Liver (tissue), 9 donors: ENCODE data around the gene SYS1. TPM values are rescaled to one million over a fixed set of nuclear protein-coding genes. Genes with fewer than 3 reads are reported as not detected.

Source experiments
- DNase-seq: peaks from one replicate; pipeline ENCODE4 v3.0.0-alpha.2; 2017; ENCODE audit warnings: low spot score
- H3K27ac ChIP-seq, 2 donors: one replicate each; pipeline ENCODE4 v1.7.0; 2013; ENCODE audit warnings: inconsistent platforms in 2 of 2, low read length in 2 of 2, control low read depth in 1 of 2, low read depth in 1 of 2, mild to moderate bottlenecking in 1 of 2
- H3K27me3 ChIP-seq, 4 donors: one replicate each; pipeline versions ENCODE4 v1.6.1 to v1.7.0; 2013; ENCODE audit warnings: low read length in 3 of 4, inconsistent platforms in 1 of 4, mild to moderate bottlenecking in 1 of 4, moderate library complexity in 1 of 4; ENCODE audit not compliant: control insufficient read depth in 4 of 4, insufficient read depth in 4 of 4
- H3K36me3 ChIP-seq, 4 donors: one replicate each; pipeline versions ENCODE4 v1.6.1 to v1.7.0; 2013; ENCODE audit warnings: low read length in 3 of 4, mild to moderate bottlenecking in 3 of 4, low read depth in 1 of 4, moderate library complexity in 1 of 4; ENCODE audit not compliant: control insufficient read depth in 4 of 4, insufficient read depth in 3 of 4
- H3K4me1 ChIP-seq, 4 donors: one replicate each; pipeline versions ENCODE4 v1.6.1 to v1.7.0; 2013; ENCODE audit warnings: low read length in 3 of 4, mild to moderate bottlenecking in 3 of 4, moderate library complexity in 1 of 4; ENCODE audit not compliant: control insufficient read depth in 4 of 4, insufficient read depth in 4 of 4
- H3K4me3 ChIP-seq, 3 donors: one replicate each; pipeline versions ENCODE4 v1.6.1 to v1.7.0; 2013; ENCODE audit warnings: low read length in 3 of 3, control low read depth in 1 of 3, low read depth in 1 of 3, mild to moderate bottlenecking in 1 of 3
- H3K9ac ChIP-seq, 2 donors: one replicate each; pipeline ENCODE4 v1.7.0; 2013; ENCODE audit warnings: low read length in 2 of 2, mild to moderate bottlenecking in 2 of 2, moderate library complexity in 2 of 2, control low read depth in 1 of 2, low read depth in 1 of 2
- H3K9me3 ChIP-seq, 4 donors: one replicate each; pipeline versions ENCODE4 v1.6.1 to v1.7.0; 2013; ENCODE audit warnings: low read length in 3 of 4; ENCODE audit not compliant: control insufficient read depth in 4 of 4
- EGR1 ChIP-seq, 2 donors: IDR thresholded peaks; 2 replicates each; pipeline ENCODE4 v1.6.1; 2016 to 2018; ENCODE audit warnings: antibody characterized with exemption in 2 of 2, low read depth in 2 of 2
- FOXA1 ChIP-seq: IDR thresholded peaks from 2 replicates; pipeline ENCODE4 v1.6.1; 2016; ENCODE audit warnings: antibody characterized with exemption
- FOXA2 ChIP-seq: IDR thresholded peaks from 2 replicates; pipeline ENCODE4 v1.6.1; 2016; ENCODE audit warnings: antibody characterized with exemption
- GABPA ChIP-seq, 2 donors: IDR thresholded peaks in 1 of 2; conservative IDR thresholded peaks in 1 of 2; 2 replicates each; pipeline ENCODE4 v1.6.1; 2016; ENCODE audit warnings: antibody characterized with exemption in 2 of 2, mild to moderate bottlenecking in 1 of 2, moderate library complexity in 1 of 2
- HNF4A ChIP-seq, 2 donors: conservative IDR thresholded peaks; 2 replicates each; pipeline ENCODE4 v1.6.1; 2016; ENCODE audit warnings: antibody characterized with exemption in 2 of 2, mild to moderate bottlenecking in 2 of 2
- HNF4G ChIP-seq: IDR thresholded peaks from 2 replicates; pipeline ENCODE4 v1.6.1; 2016; ENCODE audit warnings: antibody characterized with exemption
- JUND ChIP-seq, 2 donors: IDR thresholded peaks; 2 replicates each; pipeline ENCODE4 v1.6.1; 2016; ENCODE audit warnings: antibody characterized with exemption in 2 of 2
- NR2F2 ChIP-seq: IDR thresholded peaks from 2 replicates; pipeline ENCODE4 v1.6.1; 2016; ENCODE audit warnings: antibody characterized with exemption
- RAD21 ChIP-seq, 2 donors: IDR thresholded peaks; 2 replicates each; pipeline ENCODE4 v1.6.1; 2016; ENCODE audit warnings: antibody characterized with exemption in 2 of 2, mild to moderate bottlenecking in 2 of 2
- RXRA ChIP-seq, 2 donors: IDR thresholded peaks; 2 replicates each; pipeline ENCODE4 v1.6.1; 2017 to 2018; ENCODE audit warnings: antibody characterized with exemption in 2 of 2, mild to moderate bottlenecking in 1 of 2
- SP1 ChIP-seq: IDR thresholded peaks from 2 replicates; pipeline ENCODE4 v1.6.1; 2018; ENCODE audit warnings: antibody characterized with exemption, mild to moderate bottlenecking
- TAF1 ChIP-seq: conservative IDR thresholded peaks from 2 replicates; pipeline ENCODE4 v1.6.1; 2016; ENCODE audit warnings: antibody characterized with exemption, mild to moderate bottlenecking
- YY1 ChIP-seq: IDR thresholded peaks from 2 replicates; pipeline ENCODE4 v1.6.1; 2016; ENCODE audit warnings: antibody characterized with exemption, mild to moderate bottlenecking
- WGBS: extraction: QIAGEN DNeasy Blood & Tissue Kit; methylation state at CpG from one replicate; pipeline ENCODE4 v1.1.7; 2013; 5-methylcytosine and 5-hydroxymethylcytosine counted together
- polyA plus RNA-seq, 2 donors: library from polyadenylated mRNA; stranded (reverse) in 1 of 2; unstranded in 1 of 2; fragments of 200-250 nt in 1 of 2; fragments of >200 nt in 1 of 2; fragmentation: Nextera tagmentation in 1 of 2; extraction: Ambion mirVana in 1 of 2; gene quantifications; one replicate each; pipeline versions ENCODE4 v1.2.1 to v1.2.3, GENCODE V29; 2013 to 2015
- total RNA-seq, 2 donors: library from RNA; depleted of rRNA; stranded (reverse); fragments of >200 nt; gene quantifications; one replicate each; pipeline ENCODE4 v1.2.3, GENCODE V29; 2014
- TF ChIP-seq, protein P1 (sequence below): IDR thresholded peaks from 2 replicates; pipeline ENCODE4 v1.6.1; 2016; ENCODE audit warnings: antibody characterized with exemption
- TF ChIP-seq, protein P2 (sequence below): IDR thresholded peaks from 2 replicates; pipeline ENCODE4 v1.6.1; 2016; ENCODE audit warnings: antibody characterized with exemption, mild to moderate bottlenecking
- TF ChIP-seq, protein P3 (sequence below): IDR thresholded peaks from 2 replicates; pipeline ENCODE4 v1.6.1; 2016; ENCODE audit warnings: antibody characterized with exemption
- TF ChIP-seq, protein P4 (sequence below): IDR thresholded peaks from 2 replicates; pipeline ENCODE4 v1.6.1; 2016; ENCODE audit warnings: antibody characterized with exemption
- TF ChIP-seq, protein P5 (sequence below): fragments of 150-350 bp; IDR thresholded peaks from 2 replicates; pipeline ENCODE4 v1.5.1; 2017; ENCODE audit warnings: improper control_type of control experiment, low read depth, low read length; ENCODE audit not compliant: missing input control
- donor health status: healthy.
- donor health status: healthy.
- donor health status: healthy.
- donor health status: healthy.
- donor health status: healthy.

Gene SYS1
- total and polyA plus RNA-seq, 4 donors: 15.0 to 37.8 (median 28.1) TPM

DNA sequence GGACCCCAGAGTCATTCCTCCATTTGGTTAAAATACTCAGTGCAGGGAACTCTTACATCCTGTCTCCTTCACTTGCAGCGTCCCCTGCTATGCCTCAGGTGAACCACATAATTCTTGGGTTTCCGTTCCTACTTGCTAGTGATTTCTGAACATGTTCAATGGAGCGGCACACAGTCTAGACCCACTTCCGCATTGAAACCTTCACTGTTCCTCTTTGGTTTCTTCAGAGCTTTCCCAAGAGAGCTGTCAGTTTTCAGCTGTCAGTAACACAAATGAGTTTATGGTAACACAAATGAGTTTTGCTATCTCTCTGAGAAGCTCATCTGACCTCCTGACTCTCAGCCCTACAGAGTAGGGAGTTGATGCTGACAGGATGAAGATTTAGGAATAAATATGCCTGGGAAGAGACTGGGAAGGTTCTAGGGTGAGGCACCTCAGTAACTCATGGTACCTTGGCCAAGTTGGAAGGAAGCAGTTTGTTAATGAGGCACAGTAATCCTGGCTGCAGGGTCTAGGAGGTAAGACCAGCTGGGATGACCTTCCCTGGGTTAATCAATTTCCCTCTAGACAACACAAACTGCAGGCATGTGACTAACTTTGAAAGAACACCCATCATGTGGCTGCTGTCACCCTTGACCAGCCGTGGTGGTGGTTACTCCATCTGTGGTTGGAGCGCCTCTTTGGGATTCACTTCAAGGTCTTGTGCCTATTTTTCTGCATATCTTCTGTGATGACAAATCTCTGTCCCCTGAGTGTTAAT lies 5.4 kb downstream of the SYS1 start:
- Histone ChIP-seq H3K27me3 (no peaks in the 10 kb centered on the region), H3K4me3 (no peak overlapping the region), H3K27ac (peak overlapping the region in 1 of 2 donors; percentile 5), H3K9me3 (no peaks in the 10 kb centered on the region), H3K9ac (no peak overlapping the region), H3K4me1 (peaks cover 4 to 27% (median 14%) of the 10 kb centered on the region in 4 donors), H3K36me3 (peaks cover 0 to 24% (median 22%) of the 10 kb centered on the region in 4 donors)
- whole genome bisulfite sequencing: 67% methylated on average over 6 of the region's 6 CpGs
- TF ChIP-seq, protein P1, sequence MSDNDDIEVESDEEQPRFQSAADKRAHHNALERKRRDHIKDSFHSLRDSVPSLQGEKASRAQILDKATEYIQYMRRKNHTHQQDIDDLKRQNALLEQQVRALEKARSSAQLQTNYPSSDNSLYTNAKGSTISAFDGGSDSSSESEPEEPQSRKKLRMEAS: no peak
- TF ChIP-seq FOXA1 (no peak), JUND (IDR thresholded peaks at IDR 0.05) (no peak), FOXA2 (no peak), HNF4G (no peak), NR2F2 (no peak), TAF1 (no peak), GABPA (IDR thresholded peaks at IDR 0.05 in 1 of 2, conservative IDR thresholded peaks at IDR 0.05 in 1 of 2) (no peak), RAD21 (IDR thresholded peaks at IDR 0.05) (no peak), EGR1 (IDR thresholded peaks at IDR 0.05; ENCODE audit: low read depth in 2 of 2) (no peak), YY1 (no peak), HNF4A (conservative IDR thresholded peaks at IDR 0.05) (no peak), RXRA (IDR thresholded peaks at IDR 0.05) (no peak), SP1 (no peak)
- TF ChIP-seq, protein P2, sequence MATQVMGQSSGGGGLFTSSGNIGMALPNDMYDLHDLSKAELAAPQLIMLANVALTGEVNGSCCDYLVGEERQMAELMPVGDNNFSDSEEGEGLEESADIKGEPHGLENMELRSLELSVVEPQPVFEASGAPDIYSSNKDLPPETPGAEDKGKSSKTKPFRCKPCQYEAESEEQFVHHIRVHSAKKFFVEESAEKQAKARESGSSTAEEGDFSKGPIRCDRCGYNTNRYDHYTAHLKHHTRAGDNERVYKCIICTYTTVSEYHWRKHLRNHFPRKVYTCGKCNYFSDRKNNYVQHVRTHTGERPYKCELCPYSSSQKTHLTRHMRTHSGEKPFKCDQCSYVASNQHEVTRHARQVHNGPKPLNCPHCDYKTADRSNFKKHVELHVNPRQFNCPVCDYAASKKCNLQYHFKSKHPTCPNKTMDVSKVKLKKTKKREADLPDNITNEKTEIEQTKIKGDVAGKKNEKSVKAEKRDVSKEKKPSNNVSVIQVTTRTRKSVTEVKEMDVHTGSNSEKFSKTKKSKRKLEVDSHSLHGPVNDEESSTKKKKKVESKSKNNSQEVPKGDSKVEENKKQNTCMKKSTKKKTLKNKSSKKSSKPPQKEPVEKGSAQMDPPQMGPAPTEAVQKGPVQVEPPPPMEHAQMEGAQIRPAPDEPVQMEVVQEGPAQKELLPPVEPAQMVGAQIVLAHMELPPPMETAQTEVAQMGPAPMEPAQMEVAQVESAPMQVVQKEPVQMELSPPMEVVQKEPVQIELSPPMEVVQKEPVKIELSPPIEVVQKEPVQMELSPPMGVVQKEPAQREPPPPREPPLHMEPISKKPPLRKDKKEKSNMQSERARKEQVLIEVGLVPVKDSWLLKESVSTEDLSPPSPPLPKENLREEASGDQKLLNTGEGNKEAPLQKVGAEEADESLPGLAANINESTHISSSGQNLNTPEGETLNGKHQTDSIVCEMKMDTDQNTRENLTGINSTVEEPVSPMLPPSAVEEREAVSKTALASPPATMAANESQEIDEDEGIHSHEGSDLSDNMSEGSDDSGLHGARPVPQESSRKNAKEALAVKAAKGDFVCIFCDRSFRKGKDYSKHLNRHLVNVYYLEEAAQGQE: no peak
- TF ChIP-seq, protein P3, sequence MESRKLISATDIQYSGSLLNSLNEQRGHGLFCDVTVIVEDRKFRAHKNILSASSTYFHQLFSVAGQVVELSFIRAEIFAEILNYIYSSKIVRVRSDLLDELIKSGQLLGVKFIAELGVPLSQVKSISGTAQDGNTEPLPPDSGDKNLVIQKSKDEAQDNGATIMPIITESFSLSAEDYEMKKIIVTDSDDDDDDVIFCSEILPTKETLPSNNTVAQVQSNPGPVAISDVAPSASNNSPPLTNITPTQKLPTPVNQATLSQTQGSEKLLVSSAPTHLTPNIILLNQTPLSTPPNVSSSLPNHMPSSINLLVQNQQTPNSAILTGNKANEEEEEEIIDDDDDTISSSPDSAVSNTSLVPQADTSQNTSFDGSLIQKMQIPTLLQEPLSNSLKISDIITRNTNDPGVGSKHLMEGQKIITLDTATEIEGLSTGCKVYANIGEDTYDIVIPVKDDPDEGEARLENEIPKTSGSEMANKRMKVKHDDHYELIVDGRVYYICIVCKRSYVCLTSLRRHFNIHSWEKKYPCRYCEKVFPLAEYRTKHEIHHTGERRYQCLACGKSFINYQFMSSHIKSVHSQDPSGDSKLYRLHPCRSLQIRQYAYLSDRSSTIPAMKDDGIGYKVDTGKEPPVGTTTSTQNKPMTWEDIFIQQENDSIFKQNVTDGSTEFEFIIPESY: no peak
- TF ChIP-seq, protein P4, sequence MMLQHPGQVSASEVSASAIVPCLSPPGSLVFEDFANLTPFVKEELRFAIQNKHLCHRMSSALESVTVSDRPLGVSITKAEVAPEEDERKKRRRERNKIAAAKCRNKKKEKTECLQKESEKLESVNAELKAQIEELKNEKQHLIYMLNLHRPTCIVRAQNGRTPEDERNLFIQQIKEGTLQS: no peak
- TF ChIP-seq, protein P5, sequence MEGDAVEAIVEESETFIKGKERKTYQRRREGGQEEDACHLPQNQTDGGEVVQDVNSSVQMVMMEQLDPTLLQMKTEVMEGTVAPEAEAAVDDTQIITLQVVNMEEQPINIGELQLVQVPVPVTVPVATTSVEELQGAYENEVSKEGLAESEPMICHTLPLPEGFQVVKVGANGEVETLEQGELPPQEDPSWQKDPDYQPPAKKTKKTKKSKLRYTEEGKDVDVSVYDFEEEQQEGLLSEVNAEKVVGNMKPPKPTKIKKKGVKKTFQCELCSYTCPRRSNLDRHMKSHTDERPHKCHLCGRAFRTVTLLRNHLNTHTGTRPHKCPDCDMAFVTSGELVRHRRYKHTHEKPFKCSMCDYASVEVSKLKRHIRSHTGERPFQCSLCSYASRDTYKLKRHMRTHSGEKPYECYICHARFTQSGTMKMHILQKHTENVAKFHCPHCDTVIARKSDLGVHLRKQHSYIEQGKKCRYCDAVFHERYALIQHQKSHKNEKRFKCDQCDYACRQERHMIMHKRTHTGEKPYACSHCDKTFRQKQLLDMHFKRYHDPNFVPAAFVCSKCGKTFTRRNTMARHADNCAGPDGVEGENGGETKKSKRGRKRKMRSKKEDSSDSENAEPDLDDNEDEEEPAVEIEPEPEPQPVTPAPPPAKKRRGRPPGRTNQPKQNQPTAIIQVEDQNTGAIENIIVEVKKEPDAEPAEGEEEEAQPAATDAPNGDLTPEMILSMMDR: no peak
- no peak for DNase-seq
